CD14-positive monocyte (primary cell): ENCODE results near the gene TSG101. TPM values are rescaled to one million over a fixed set of nuclear protein-coding genes. Genes with fewer than 3 reads are reported as not detected.

Experiments
- DNase-seq, 3 donors: peaks; one replicate each; pipeline ENCODE4 v3.0.0-alpha.2; 2011 to 2022
- H2AFZ ChIP-seq: 2 replicates; pipeline ENCODE4 v1.6.0; 2012; ENCODE audit warnings: mild to moderate bottlenecking, low read depth, low read length, inconsistent platforms; ENCODE audit not compliant: insufficient read depth, poor library complexity, severe bottlenecking
- H3K27ac ChIP-seq, 2 donors: 1 replicate in 1 of 2; 2 replicates in 1 of 2; pipeline ENCODE4 v1.5.1; 2012 to 2013; ENCODE audit warnings: low read length in 2 of 2, control low read depth in 1 of 2, inconsistent platforms in 1 of 2, low read depth in 1 of 2, mild to moderate bottlenecking in 1 of 2
- H3K27me3 ChIP-seq, 2 donors: one replicate each; pipeline versions ENCODE4 v1.6.0 to v1.6.1; 2011 to 2013; ENCODE audit warnings: low read length in 2 of 2; ENCODE audit not compliant: control insufficient read depth in 2 of 2, insufficient read depth in 2 of 2
- H3K36me3 ChIP-seq, 2 donors: replicated peaks in 1 of 2; 1 replicate in 1 of 2; 2 replicates in 1 of 2; pipeline versions ENCODE4 v1.5.1 to v1.6.1; 2012 to 2013; ENCODE audit warnings: low read length in 2 of 2, control low read depth in 1 of 2, inconsistent platforms in 1 of 2, mild to moderate bottlenecking in 1 of 2; ENCODE audit not compliant: insufficient read depth in 2 of 2, control insufficient read depth in 1 of 2
- H3K4me1 ChIP-seq, 2 donors: 1 replicate in 1 of 2; 2 replicates in 1 of 2; pipeline versions ENCODE4 v1.5.1 to v1.6.1; 2012 to 2013; ENCODE audit warnings: low read length in 2 of 2, control low read depth in 1 of 2, inconsistent platforms in 1 of 2, mild to moderate bottlenecking in 1 of 2, moderate library complexity in 1 of 2; ENCODE audit not compliant: insufficient read depth in 2 of 2, control insufficient read depth in 1 of 2
- H3K4me2 ChIP-seq: replicated peaks from 2 replicates; pipeline ENCODE3; 2012; ENCODE audit warnings: low read length, moderate library complexity, mild to moderate bottlenecking; ENCODE audit not compliant: poor library complexity, severe bottlenecking; ENCODE audit errors: extremely low read depth
- H3K4me3 ChIP-seq, 3 experiments: fragments of 200-600 bp in 1 of 3; sonication (generic) in 1 of 3; replicated peaks in 1 of 3; 1 replicate in 2 of 3; 2 replicates in 1 of 3; pipeline ENCODE4 v1.5.1; 2011 to 2013; ENCODE audit warnings: low read length in 3 of 3, mild to moderate bottlenecking in 3 of 3, control low read depth in 2 of 3, low read depth in 2 of 3, inconsistent platforms in 1 of 3, moderate library complexity in 1 of 3
- H3K79me2 ChIP-seq: 2 replicates; pipeline ENCODE4 v1.6.0; 2012; ENCODE audit warnings: mild to moderate bottlenecking, control low read depth, inconsistent platforms, low read length, moderate library complexity; ENCODE audit not compliant: insufficient read depth
- H3K9ac ChIP-seq: 2 replicates; pipeline ENCODE4 v1.6.0; 2017; ENCODE audit warnings: low read length, mild to moderate bottlenecking; ENCODE audit not compliant: insufficient read depth, poor library complexity, severe bottlenecking
- H3K9me3 ChIP-seq, 2 donors: replicated peaks in 1 of 2; 1 replicate in 1 of 2; 2 replicates in 1 of 2; pipeline versions ENCODE4 v1.5.1 to v1.6.1; 2012 to 2013; ENCODE audit warnings: low read length in 2 of 2, control low read depth in 1 of 2; ENCODE audit not compliant: control insufficient read depth in 1 of 2, insufficient read depth in 1 of 2
- H4K20me1 ChIP-seq: 2 replicates; pipeline ENCODE4 v1.6.0; 2012; ENCODE audit warnings: mild to moderate bottlenecking, low read length, control low read depth, moderate library complexity; ENCODE audit not compliant: insufficient read depth
- H3K27ac Mint-ChIP-seq, 7 donors: one replicate each; pipeline ENCODE4 v1.8.0; 2020; ENCODE audit warnings: mild to moderate bottlenecking in 7 of 7, mixed read lengths in 7 of 7, moderate library complexity in 6 of 7, inconsistent platforms in 2 of 7
- H3K27me3 Mint-ChIP-seq, 3 donors: one replicate each; pipeline ENCODE4 v1.8.0; 2021 to 2022; ENCODE audit warnings: low read depth in 3 of 3, mild to moderate bottlenecking in 3 of 3, mixed read lengths in 3 of 3, moderate library complexity in 3 of 3, inconsistent platforms in 1 of 3
- H3K36me3 Mint-ChIP-seq, 2 donors: one replicate each; pipeline ENCODE4 v1.8.0; 2020; ENCODE audit warnings: mixed read lengths in 2 of 2, inconsistent platforms in 1 of 2, mild to moderate bottlenecking in 1 of 2
- H3K4me1 Mint-ChIP-seq: one replicate; pipeline ENCODE4 v1.8.0; 2020; ENCODE audit warnings: mild to moderate bottlenecking, mixed read lengths
- H3K4me3 Mint-ChIP-seq, 2 donors: one replicate each; pipeline ENCODE4 v1.8.0; 2020; ENCODE audit warnings: mild to moderate bottlenecking in 2 of 2, mixed read lengths in 2 of 2, moderate library complexity in 1 of 2
- H3K9me3 Mint-ChIP-seq, 7 donors: one replicate each; pipeline ENCODE4 v1.8.0; 2020 to 2022; ENCODE audit warnings: mixed read lengths in 7 of 7, mild to moderate bottlenecking in 6 of 7, moderate library complexity in 6 of 7, inconsistent platforms in 2 of 7
- CTCF ChIP-seq: fragments of 200-600 bp; IDR thresholded peaks from one replicate; pipeline ENCODE4 v1.8.0; 2022; ENCODE audit warnings: antibody characterized with exemption, mild to moderate bottlenecking
- WGBS: methylation state at CpG from one replicate; pipeline ENCODE4 v1.1.5; 2013; ENCODE audit warnings: missing lambda C conversion rate; ENCODE audit not compliant: insufficient coverage; 5-methylcytosine and 5-hydroxymethylcytosine counted together
- intact Hi-C, 2 donors: fragments of 100-400 bp; cut with micrococcal nuclease; formaldehyde crosslinking; loops; one replicate each; pipeline versions ENCODE4 v1.15.0 to v1.15.1; 2023
- polyA plus RNA-seq, 3 donors: library from polyadenylated mRNA; depleted of rRNA in 1 of 3; unstranded in 2 of 3; stranded (reverse) in 1 of 3; fragments of 300-500 nt in 2 of 3; fragments of >200 nt in 1 of 3; fragmentation: Illumina TruSeq in 2 of 3; gene quantifications; 1 replicate in 2 of 3; 2 replicates in 1 of 3; pipeline ENCODE4 v1.2.3, GENCODE V29; 2012 to 2021

TSG101 gene
- polyA plus RNA-seq, 3 donors: 76.7 to 116 (median 112) TPM

- peaks cover 26 to 43% of the 10 kb centered on the region in 2 donors for H3K36me3 Mint-ChIP-seq
- H3K4me3 Mint-ChIP-seq: no peak overlapping the region
- Histone ChIP-seq H3K36me3 (peaks cover 11 to 44% of the 10 kb centered on the region in 2 donors), H3K9ac (no peak overlapping the region), H3K9me3 (no peaks in the 10 kb centered on the region), H4K20me1 (peaks cover 46% of the 10 kb centered on the region), H2AFZ (no peak overlapping the region), H3K4me3 (no peak overlapping the region), H3K4me2 (no peak overlapping the region), H3K27me3 (no peaks in the 10 kb centered on the region), H3K27ac (no peak overlapping the region), H3K79me2 (peaks cover 63% of the 10 kb centered on the region), H3K4me1 (peaks cover 5 to 10% of the 10 kb centered on the region in 2 donors)
- H3K4me1 Mint-ChIP-seq: peaks cover 9% of the 10 kb centered on the region
- H3K27me3 Mint-ChIP-seq: no peaks in the 10 kb centered on the region
- H3K27ac Mint-ChIP-seq: peak overlapping the region in 1 of 7 donors; percentile 25
- intact Hi-C loops: loop anchor here (5.0 to 10.0 kb wide), 4 partner anchors 126 to 199 kb away; partner anchors contain the start of genes LDHA (in 2 of the 2), GTF2H1 (in 1 of the 2), HPS5 (in 1 of the 2) and TMEM86A (in 1 of the 2)
- TF ChIP-seq CTCF: no peak
- H3K9me3 Mint-ChIP-seq: no peaks in the 10 kb centered on the region
- WGBS: 100% methylated on average over 1 of the region's 3 CpGs
- DNase-seq: no peak
Observed at GRCh38 chr11:18521122-18521521, 5.6 kb downstream of the TSG101 start.

- H3K36me3 ChIP-seq: peaks cover 84 to 95% of the 10 kb centered on the region in 2 donors
- H3K9ac ChIP-seq: no peak overlapping the region
- TF ChIP-seq CTCF: no peak
- Mint-ChIP-seq H3K9me3 (no peaks in the 10 kb centered on the region), H3K36me3 (peaks cover 77 to 93% of the 10 kb centered on the region in 2 donors), H3K4me1 (no peaks in the 10 kb centered on the region), H3K27ac (no peak overlapping the region), H3K4me3 (no peak overlapping the region), H3K27me3 (no peaks in the 10 kb centered on the region)
- H3K27ac ChIP-seq: no peak overlapping the region
- H3K9me3 ChIP-seq: no peaks in the 10 kb centered on the region
- no peaks in the 10 kb centered on the region for H3K27me3 ChIP-seq
- H3K79me2 ChIP-seq: no peaks in the 10 kb centered on the region
- no peak overlapping the region for H2AFZ ChIP-seq
- intact Hi-C loops: no loop called here
- no peaks in the 10 kb centered on the region for H3K4me1 ChIP-seq
- no peak overlapping the region for H3K4me3 ChIP-seq
- H4K20me1 ChIP-seq: peaks cover 6% of the 10 kb centered on the region
- no peak for DNase-seq
- no peak overlapping the region for H3K4me2 ChIP-seq
Observed at GRCh38 chr11:18502352-18502751, 24.4 kb downstream of the TSG101 start.
